HL-60 (cell line): ENCODE data around the gene HYOU1.
"Not testable (repeated sequence)": the region's sequence is repeated elsewhere in the genome, so short reads cannot be mapped to it uniquely, and the experiment has no call there.

Experiments
- DNase-seq, 2 experiments: peaks; one replicate each; pipeline ENCODE4 v3.0.0-alpha.2; 2010 to 2020; ENCODE audit warnings: low read depth in 1 of 2, low spot score in 1 of 2
- H3K27ac ChIP-seq: fragments of 250-450 bp; sonication (Bioruptor Pico); replicated peaks from 2 replicates; pipeline ENCODE4 v1.5.1; 2020; ENCODE audit warnings: mild to moderate bottlenecking, moderate library complexity
- H3K27me3 ChIP-seq: fragments of 250-450 bp; sonication (Bioruptor Pico); 2 replicates; pipeline ENCODE4 v1.5.1; 2021; ENCODE audit warnings: mild to moderate bottlenecking, moderate library complexity; ENCODE audit not compliant: insufficient read depth, poor library complexity, severe bottlenecking
- H3K4me3 ChIP-seq: replicated peaks from 2 replicates; pipeline ENCODE4 v1.5.1; 2011; ENCODE audit warnings: mild to moderate bottlenecking, control low read depth, low read length; ENCODE audit not compliant: insufficient read depth
- CTCF ChIP-seq: IDR thresholded peaks from one replicate; pipeline ENCODE4 v1.5.1; 2011; ENCODE audit warnings: low read length, control low read depth, inconsistent platforms; ENCODE audit not compliant: insufficient read depth
- GABPA ChIP-seq: IDR thresholded peaks from 2 replicates; pipeline ENCODE4 v1.6.1; 2012; ENCODE audit warnings: low read depth
- POLR2AphosphoS5 ChIP-seq: IDR thresholded peaks from 2 replicates; pipeline ENCODE4 v1.6.1; 2012; ENCODE audit warnings: low read depth
- REST ChIP-seq: IDR thresholded peaks from 2 replicates; pipeline ENCODE4 v1.6.1; 2012; ENCODE audit warnings: low read depth; ENCODE audit not compliant: insufficient replicate concordance
- SPI1 ChIP-seq: IDR thresholded peaks from 2 replicates; pipeline ENCODE4 v1.6.1; 2012; ENCODE audit warnings: low read depth, mild to moderate bottlenecking, borderline replicate concordance

The HYOU1 gene

GRCh38 chr11:119038884-119039283 is 18.1 kb downstream of the HYOU1 start:
- no peak for DNase-seq
- TF ChIP-seq CTCF = no peak
- no peak for TF ChIP-seq GABPA
- no peak for TF ChIP-seq SPI1
- no peak for TF ChIP-seq REST
- no peak for TF ChIP-seq POLR2AphosphoS5
- no peaks in the 10 kb centered on the region for H3K27me3 ChIP-seq
- H3K4me3 ChIP-seq = no peak overlapping the region
- no peak overlapping the region for H3K27ac ChIP-seq

- Histone ChIP-seq H3K4me3 (no peak overlapping the region), H3K27me3 (no peaks in the 10 kb centered on the region), H3K27ac (no peak overlapping the region)
- no peak for DNase-seq
- TF ChIP-seq CTCF = no peak
- no peak for TF ChIP-seq SPI1
- no peak for TF ChIP-seq GABPA
- TF ChIP-seq POLR2AphosphoS5 = no peak
- TF ChIP-seq REST = no peak
These were observed 22.2 kb downstream of the HYOU1 start for GRCh38 chr11:119034813-119035212.

GRCh38 chr11:119033421-119033820 is 23.6 kb downstream of the HYOU1 start:
- not testable (repeated sequence) for H3K27me3 ChIP-seq, H3K27ac ChIP-seq, H3K4me3 ChIP-seq, DNase-seq

GRCh38 chr11:119031912-119032280 is 25.1 kb downstream of the HYOU1 start:
- Histone ChIP-seq H3K4me3 (no peak overlapping the region), H3K27me3 (no peaks in the 10 kb centered on the region), H3K27ac (no peak overlapping the region)
- TF ChIP-seq GABPA (no peak), CTCF (no peak), REST (no peak), POLR2AphosphoS5 (no peak), SPI1 (no peak)
- no peak for DNase-seq
